Epithelial cell of esophagus (primary cell): ENCODE measurements around the gene NLGN2.

Experiments used
- DNase-seq: peaks from one replicate; pipeline ENCODE4 v3.0.0; 2010; ENCODE audit warnings: low read depth
- H3K4me3 ChIP-seq: 2 replicates; pipeline ENCODE4 v1.5.1; 2011; ENCODE audit warnings: mild to moderate bottlenecking, low read length, control low read depth
- TF ChIP-seq, protein P1 (sequence below): IDR thresholded peaks from 2 replicates; pipeline ENCODE4 v1.5.1; 2011; ENCODE audit warnings: low read depth, mild to moderate bottlenecking, low read length, control low read depth, inconsistent platforms; ENCODE audit not compliant: insufficient read depth; ENCODE audit errors: missing control alignments

Gene NLGN2

DNA sequence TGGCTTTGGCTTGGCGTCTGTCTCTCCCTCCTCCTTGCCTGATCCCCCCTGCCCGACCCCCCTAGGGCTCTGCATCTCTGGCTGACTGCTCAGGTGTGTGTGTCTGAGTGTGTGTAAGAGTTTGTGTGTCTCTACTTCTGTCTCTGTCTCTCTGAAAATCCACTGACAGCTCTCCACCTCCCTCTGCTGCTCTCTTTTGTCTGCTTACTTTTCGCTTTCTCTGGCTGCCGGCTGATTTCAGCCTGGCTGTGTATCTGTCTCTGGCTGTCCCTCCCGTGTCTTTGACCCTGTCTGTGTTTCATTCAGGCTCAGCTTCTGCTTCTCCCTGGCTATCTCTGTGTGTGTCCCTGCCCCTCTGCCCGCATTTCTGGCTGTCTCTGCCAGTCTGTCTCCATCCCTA is 8.7 kb downstream of the NLGN2 start:
- no peak for DNase-seq
- H3K4me3 ChIP-seq, result no peak overlapping the region
- TF ChIP-seq, protein P1, sequence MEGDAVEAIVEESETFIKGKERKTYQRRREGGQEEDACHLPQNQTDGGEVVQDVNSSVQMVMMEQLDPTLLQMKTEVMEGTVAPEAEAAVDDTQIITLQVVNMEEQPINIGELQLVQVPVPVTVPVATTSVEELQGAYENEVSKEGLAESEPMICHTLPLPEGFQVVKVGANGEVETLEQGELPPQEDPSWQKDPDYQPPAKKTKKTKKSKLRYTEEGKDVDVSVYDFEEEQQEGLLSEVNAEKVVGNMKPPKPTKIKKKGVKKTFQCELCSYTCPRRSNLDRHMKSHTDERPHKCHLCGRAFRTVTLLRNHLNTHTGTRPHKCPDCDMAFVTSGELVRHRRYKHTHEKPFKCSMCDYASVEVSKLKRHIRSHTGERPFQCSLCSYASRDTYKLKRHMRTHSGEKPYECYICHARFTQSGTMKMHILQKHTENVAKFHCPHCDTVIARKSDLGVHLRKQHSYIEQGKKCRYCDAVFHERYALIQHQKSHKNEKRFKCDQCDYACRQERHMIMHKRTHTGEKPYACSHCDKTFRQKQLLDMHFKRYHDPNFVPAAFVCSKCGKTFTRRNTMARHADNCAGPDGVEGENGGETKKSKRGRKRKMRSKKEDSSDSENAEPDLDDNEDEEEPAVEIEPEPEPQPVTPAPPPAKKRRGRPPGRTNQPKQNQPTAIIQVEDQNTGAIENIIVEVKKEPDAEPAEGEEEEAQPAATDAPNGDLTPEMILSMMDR, result peak; percentile 23

DNA sequence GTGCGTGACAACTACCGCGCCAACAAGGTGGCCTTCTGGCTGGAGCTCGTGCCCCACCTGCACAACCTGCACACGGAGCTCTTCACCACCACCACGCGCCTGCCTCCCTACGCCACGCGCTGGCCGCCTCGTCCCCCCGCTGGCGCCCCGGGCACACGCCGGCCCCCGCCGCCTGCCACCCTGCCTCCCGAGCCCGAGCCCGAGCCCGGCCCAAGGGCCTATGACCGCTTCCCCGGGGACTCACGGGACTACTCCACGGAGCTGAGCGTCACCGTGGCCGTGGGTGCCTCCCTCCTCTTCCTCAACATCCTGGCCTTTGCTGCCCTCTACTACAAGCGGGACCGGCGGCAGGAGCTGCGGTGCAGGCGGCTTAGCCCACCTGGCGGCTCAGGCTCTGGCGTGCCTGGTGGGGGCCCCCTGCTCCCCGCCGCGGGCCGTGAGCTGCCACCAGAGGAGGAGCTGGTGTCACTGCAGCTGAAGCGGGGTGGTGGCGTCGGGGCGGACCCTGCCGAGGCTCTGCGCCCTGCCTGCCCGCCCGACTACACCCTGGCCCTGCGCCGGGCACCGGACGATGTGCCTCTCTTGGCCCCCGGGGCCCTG is 9.5 kb downstream of the NLGN2 start:
- TF ChIP-seq, protein P1, result no peak
- no peak for DNase-seq
- no peak overlapping the region for H3K4me3 ChIP-seq

DNA sequence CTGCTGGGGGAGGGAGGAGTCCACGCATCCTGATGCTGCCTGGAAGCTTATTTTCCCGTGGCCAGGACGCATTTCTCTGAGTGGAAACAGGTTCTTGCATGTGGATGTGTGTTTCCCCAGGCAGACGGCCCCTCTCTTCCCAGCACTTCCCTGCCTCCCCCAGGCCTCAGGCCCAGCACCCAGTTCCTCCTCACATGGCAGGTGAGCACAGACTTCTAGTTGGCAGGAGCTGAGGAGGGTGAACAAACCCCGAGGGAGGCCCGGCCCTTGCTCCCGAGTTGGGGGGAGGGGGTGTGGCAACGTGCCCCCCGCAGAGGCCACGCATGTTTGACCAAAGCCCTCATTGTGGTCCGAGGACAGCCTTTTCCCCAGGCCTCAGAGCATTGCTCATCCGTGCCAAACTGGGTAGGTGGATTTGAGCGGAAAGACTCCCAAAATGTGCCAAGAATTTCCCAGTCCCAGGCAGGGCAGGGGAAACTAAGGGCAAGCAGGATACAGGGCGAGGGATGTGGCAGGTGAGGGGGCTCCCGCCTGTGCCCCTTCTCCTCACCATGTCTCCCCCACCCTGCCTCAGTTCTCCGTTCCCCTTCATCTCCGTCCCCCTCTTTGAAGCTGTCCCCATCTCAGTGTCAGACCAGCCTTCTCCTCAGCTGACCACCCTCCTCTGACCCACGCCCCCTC is 11.0 kb downstream of the NLGN2 start:
- no peak for DNase-seq
- H3K4me3 ChIP-seq, result no peak overlapping the region
- TF ChIP-seq, protein P1, result no peak

DNA sequence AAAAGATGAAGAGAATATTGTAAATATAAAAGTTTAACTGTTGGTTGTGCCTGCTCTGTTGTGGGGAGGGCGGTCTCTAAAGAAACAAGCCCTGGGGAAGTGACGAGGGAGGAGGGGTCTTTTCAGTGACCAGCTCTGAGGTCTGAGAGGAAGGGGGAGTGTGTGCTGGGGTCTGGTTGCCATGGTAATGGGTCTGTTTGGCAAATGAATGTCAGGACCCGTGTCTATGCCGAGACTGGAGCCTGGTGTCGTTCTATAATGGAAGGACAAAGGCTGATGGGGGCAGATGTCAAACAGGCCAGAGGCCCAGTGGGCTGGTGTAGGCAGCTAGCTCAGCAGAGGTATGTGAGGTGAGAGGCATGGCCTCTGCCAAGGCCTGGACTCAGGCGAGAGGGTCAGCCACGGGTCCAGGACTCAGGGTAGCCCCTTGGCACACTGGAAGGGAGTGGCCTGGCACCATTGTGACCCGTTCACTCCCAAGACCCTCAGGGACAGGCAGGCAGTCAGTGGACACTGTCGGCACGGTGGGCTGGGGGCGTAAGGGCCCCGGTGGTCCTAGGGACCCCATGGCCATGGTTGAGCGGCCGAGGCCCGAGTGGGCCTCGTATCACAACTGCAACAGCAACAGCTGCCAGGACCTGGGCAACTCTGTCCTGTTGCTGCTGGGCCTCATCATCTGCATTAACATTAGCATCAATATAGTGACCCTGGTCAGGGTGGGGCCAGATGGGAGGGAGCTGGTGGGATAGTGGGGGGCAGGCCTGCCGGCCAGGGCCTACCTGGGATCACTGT is 12.4 kb downstream of the NLGN2 start, which contains the start of gene SPEM1:
Gene SPEM1 (plus strand): TSS at position 506 of the 792 bp plus-strand sequence. CDS start 61 bp downstream, at position 567.
- H3K4me3 ChIP-seq, result no peak within 1 kb of the TSS
- DNase-seq, result no peak
- TF ChIP-seq, protein P1, result no peak

DNA sequence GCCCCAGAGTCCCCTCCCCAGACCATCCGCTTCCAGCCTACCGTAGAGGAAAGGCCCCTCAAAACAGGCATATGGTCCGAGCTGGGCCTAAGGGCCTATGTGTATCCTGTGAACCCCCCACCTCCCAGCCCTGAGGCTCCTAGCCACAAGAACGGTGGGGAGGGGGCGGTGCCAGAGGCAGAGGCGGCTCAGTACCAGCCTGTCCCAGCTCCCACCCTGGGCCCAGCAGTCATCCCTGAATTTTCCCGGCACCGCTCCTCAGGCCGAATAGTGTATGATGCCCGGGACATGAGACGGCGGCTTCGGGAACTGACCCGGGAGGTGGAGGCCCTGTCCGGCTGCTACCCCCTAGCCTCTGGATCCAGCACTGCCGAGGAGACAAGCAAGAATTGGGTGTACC is 13.5 kb downstream of the NLGN2 start:
- TF ChIP-seq, protein P1, result no peak
- H3K4me3 ChIP-seq, result no peak overlapping the region
- no peak for DNase-seq

DNA sequence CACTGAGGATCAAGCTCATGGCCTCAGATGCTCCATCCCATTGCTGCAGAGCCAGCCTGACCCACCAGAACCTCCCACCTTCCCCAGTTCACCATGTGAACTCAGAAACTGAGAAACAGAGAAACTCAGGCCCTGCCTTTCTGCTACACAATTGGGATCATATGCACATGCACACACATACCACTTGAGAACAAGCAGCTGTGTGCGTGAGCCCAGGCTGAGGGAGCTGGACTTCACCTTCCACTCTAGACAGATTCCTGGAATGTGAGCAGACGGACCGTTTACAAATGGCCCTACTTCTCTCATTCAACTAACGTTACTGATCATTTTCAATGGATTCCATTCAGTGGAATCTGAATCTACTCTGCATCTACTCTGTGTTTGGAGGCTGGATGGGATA is 16.0 kb downstream of the NLGN2 start:
- H3K4me3 ChIP-seq, result no peak overlapping the region
- DNase-seq, result no peak
- TF ChIP-seq, protein P1, result no peak

DNA sequence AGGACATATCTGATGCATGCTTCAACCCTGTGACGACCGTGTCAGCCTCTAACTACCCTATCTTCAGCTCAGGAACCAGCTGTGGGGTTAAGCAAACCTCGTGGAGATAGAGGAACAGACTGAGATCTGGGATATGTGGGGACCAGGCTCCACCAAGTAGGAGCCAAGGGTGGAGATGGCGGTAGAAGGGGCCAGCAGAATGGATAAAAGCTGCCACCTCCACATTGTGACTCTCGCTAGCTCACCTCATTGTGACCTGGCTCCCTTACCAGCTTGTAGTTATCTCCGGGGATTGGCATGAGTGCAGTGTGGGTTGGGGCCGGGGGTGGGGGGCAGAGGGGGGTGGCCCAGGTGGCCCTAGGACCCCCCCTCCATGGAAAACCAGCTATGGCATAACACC is 17.7 kb downstream of the NLGN2 start, which contains the start of gene SPEM2:
Gene SPEM2 (plus strand): TSS at position 301 of the 400 bp plus-strand sequence. CDS start 73 bp downstream, at position 374.
- TF ChIP-seq, protein P1, result no peak
- H3K4me3 ChIP-seq, result no peak within 1 kb of the TSS
- DNase-seq, result no peak
